KMS-11 (cell line): ENCODE results near the gene PDE1C.
"Not testable (repeated sequence)": the region's sequence is repeated elsewhere in the genome, so short reads cannot be mapped to it uniquely, and the experiment has no call there.

Experiments used
- H2AFZ ChIP-seq: fragments of 200-600 bp; sonication (generic); 2 replicates; pipeline ENCODE4 v1.6.1; 2016; ENCODE audit warnings: antibody characterized with exemption, mixed run types, low read depth
- H3K27ac ChIP-seq: fragments of 200-600 bp; sonication (generic); 2 replicates; pipeline ENCODE4 v1.6.1; 2016; ENCODE audit warnings: mild to moderate bottlenecking, mixed run types
- H3K27me3 ChIP-seq: fragments of 200-600 bp; sonication (generic); 2 replicates; pipeline ENCODE4 v1.6.1; 2017; ENCODE audit warnings: mild to moderate bottlenecking, low read depth, mixed run types, moderate library complexity; ENCODE audit not compliant: insufficient read depth
- H3K36me3 ChIP-seq: fragments of 200-600 bp; sonication (generic); 2 replicates; pipeline ENCODE4 v1.6.1; 2017; ENCODE audit warnings: mild to moderate bottlenecking, mixed run types; ENCODE audit not compliant: insufficient read depth
- H3K4me1 ChIP-seq: fragments of 200-600 bp; sonication (generic); 2 replicates; pipeline ENCODE4 v1.6.1; 2016; ENCODE audit warnings: mild to moderate bottlenecking, low read depth, mixed run types; ENCODE audit not compliant: poor library complexity, severe bottlenecking
- H3K4me2 ChIP-seq: fragments of 200-600 bp; sonication (generic); 2 replicates; pipeline ENCODE4 v1.7.0; 2016; ENCODE audit warnings: mild to moderate bottlenecking, mixed run types
- H3K4me3 ChIP-seq: fragments of 200-600 bp; sonication (generic); IDR thresholded peaks from 2 replicates; pipeline ENCODE4 v1.6.1; 2017; ENCODE audit warnings: low read depth, low read length, mixed read lengths; ENCODE audit not compliant: insufficient read depth
- H3K79me2 ChIP-seq: fragments of 200-600 bp; sonication (generic); 2 replicates; pipeline ENCODE4 v1.6.1; 2016; ENCODE audit warnings: low read depth, mixed run types; ENCODE audit not compliant: insufficient read depth
- H3K9ac ChIP-seq: fragments of 200-600 bp; sonication (generic); 2 replicates; pipeline ENCODE4 v1.6.1; 2016; ENCODE audit warnings: mild to moderate bottlenecking, mixed run types
- H4K20me1 ChIP-seq: fragments of 200-600 bp; sonication (generic); 2 replicates; pipeline ENCODE4 v1.6.1; 2016; ENCODE audit warnings: mild to moderate bottlenecking, mixed run types; ENCODE audit not compliant: insufficient read depth
- TF ChIP-seq, protein P1 (sequence below): fragments of 200-600 bp; sonication (generic); conservative IDR thresholded peaks from 2 replicates; pipeline ENCODE4 v1.6.1; 2017; ENCODE audit warnings: low read depth, mild to moderate bottlenecking, antibody characterized with exemption, low read length, moderate library complexity, mixed read lengths

Gene PDE1C

DNA sequence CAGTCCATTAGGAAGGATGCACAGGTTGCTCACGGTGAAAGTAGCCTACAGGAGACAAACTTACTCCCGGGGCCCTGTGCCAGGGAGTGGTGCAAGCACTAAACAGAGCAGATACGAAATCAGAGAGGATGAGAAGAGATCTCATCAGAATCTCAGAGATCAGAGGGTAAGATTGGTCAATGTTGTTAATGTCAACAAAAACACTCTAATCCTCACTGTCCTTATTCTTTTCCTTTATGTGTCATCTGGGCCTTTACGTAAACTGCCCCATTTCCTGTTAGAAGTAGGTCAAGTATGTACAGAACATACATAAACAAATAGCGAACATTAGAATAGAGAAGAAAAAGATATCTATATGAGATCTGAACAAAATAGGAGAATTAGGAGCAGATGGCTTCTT, 220.1 kb downstream of the PDE1C start:
- no peaks in the 10 kb centered on the region for H3K4me1 ChIP-seq
- TF ChIP-seq, protein P1, sequence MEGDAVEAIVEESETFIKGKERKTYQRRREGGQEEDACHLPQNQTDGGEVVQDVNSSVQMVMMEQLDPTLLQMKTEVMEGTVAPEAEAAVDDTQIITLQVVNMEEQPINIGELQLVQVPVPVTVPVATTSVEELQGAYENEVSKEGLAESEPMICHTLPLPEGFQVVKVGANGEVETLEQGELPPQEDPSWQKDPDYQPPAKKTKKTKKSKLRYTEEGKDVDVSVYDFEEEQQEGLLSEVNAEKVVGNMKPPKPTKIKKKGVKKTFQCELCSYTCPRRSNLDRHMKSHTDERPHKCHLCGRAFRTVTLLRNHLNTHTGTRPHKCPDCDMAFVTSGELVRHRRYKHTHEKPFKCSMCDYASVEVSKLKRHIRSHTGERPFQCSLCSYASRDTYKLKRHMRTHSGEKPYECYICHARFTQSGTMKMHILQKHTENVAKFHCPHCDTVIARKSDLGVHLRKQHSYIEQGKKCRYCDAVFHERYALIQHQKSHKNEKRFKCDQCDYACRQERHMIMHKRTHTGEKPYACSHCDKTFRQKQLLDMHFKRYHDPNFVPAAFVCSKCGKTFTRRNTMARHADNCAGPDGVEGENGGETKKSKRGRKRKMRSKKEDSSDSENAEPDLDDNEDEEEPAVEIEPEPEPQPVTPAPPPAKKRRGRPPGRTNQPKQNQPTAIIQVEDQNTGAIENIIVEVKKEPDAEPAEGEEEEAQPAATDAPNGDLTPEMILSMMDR: no peak

DNA sequence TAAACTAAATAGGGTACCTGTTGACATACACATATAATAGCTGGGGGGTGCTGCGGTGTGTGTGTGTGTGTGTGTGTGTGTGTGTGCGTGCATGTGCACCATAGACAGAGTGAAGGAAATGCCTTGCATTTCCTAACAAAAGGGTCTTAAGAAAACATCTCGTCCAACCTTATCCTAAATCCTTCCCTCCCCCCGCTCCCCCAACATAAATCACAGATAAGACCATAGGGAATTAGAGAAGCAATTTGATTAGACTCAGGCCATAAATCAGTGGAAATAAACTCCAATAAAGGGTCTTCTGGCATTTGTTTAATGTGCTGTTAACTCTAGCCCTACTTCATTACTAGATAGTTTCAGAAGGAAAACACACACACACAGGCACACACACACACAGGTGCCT, 234.7 kb downstream of the PDE1C start:
- no peaks in the 10 kb centered on the region for H3K27me3 ChIP-seq
- no peak overlapping the region for H3K4me2 ChIP-seq
- no peak overlapping the region for H3K27ac ChIP-seq
- TF ChIP-seq, protein P1: no peak
- no peak overlapping the region for H3K4me3 ChIP-seq
- no peaks in the 10 kb centered on the region for H3K4me1 ChIP-seq
- no peak overlapping the region for H3K9ac ChIP-seq
- H3K79me2 ChIP-seq: no peaks in the 10 kb centered on the region
- H2AFZ ChIP-seq: no peak overlapping the region
- no peaks in the 10 kb centered on the region for H4K20me1 ChIP-seq
- H3K36me3 ChIP-seq: no peaks in the 10 kb centered on the region

More for the DNA sequence above, 220.1 kb downstream of the PDE1C start:
- H4K20me1 ChIP-seq: no peaks in the 10 kb centered on the region
- no peaks in the 10 kb centered on the region for H3K36me3 ChIP-seq
- no peak overlapping the region for H3K9ac ChIP-seq
- no peaks in the 10 kb centered on the region for H3K79me2 ChIP-seq
- no peak overlapping the region for H3K27ac ChIP-seq
- H3K27me3 ChIP-seq: no peaks in the 10 kb centered on the region
- no peak overlapping the region for H3K4me3 ChIP-seq
- no peak overlapping the region for H3K4me2 ChIP-seq
- H2AFZ ChIP-seq: no peak overlapping the region

DNA sequence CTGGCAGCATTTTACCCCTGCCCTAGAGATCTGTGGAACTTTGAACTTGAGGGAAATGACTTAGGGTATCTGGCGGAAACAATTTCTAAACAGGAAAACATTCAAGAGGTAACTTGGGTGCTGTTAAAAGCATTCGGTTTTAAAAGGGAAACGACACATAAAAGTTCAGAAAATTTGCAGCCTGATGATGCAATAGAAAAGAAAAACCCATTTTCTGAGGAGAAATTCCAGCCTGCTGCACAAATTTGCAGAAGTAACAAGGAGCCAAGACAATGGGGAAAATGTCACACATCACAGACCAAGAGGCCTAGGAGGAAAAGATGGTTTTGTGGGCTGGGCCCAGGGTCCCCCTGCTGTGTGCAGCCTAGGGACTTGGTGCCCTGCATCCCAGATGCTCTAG, 236.6 kb downstream of the PDE1C start:
- H3K79me2 ChIP-seq, H3K4me2 ChIP-seq, H2AFZ ChIP-seq, H3K27me3 ChIP-seq, H3K9ac ChIP-seq, H3K4me3 ChIP-seq, H3K36me3 ChIP-seq, H3K4me1 ChIP-seq, H4K20me1 ChIP-seq, H3K27ac ChIP-seq: not testable (repeated sequence)

DNA sequence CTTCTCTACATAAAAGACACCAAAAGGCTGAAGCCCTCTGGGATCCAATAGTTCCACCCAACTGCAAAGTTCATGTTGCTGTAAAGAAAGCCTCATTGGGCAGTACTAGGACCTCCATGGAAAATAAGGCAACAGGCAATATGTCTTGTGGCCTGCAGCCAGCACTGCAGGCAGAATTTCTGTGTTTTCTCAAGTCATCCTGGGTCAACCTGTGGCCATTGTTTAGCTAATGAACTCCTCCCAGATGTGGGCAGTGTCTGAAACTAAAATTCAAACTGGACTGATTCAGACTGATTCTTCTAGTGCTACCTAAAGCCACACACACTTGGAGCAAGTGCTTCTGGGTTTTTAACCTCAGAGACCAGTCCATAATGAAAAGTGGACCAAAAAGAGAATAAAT, 241.7 kb downstream of the PDE1C start:
- H3K4me2 ChIP-seq: no peak overlapping the region
- no peaks in the 10 kb centered on the region for H3K27me3 ChIP-seq
- TF ChIP-seq, protein P1: no peak
- H3K4me1 ChIP-seq: no peaks in the 10 kb centered on the region
- H3K79me2 ChIP-seq: no peaks in the 10 kb centered on the region
- H3K27ac ChIP-seq: no peak overlapping the region
- H3K9ac ChIP-seq: no peak overlapping the region
- H3K36me3 ChIP-seq: no peaks in the 10 kb centered on the region
- no peak overlapping the region for H3K4me3 ChIP-seq
- no peak overlapping the region for H2AFZ ChIP-seq
- no peaks in the 10 kb centered on the region for H4K20me1 ChIP-seq

DNA sequence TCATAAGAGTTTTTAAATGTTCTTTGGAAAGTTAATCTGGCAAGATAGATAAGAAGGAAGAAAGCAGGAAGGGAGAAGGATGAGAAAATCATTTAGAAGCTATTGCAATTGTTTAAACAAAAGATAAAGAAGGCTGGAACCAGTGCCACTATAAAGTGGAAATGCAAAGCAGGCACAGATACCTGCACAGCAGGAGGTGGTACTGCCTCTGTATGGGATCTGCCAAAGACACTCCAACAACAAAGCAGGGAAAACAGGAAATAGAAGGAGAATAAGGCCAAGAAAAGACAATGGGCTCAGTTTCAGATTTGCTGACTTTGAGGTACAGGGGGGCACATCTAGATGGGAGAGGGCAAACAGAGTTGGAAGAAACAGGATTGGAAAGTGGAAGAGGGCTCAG, 244.6 kb downstream of the PDE1C start:
- no peak overlapping the region for H3K4me2 ChIP-seq
- no peak overlapping the region for H2AFZ ChIP-seq
- H3K79me2 ChIP-seq: no peaks in the 10 kb centered on the region
- H3K4me1 ChIP-seq: no peaks in the 10 kb centered on the region
- no peak overlapping the region for H3K4me3 ChIP-seq
- no peak overlapping the region for H3K27ac ChIP-seq
- TF ChIP-seq, protein P1: no peak
- H4K20me1 ChIP-seq: no peaks in the 10 kb centered on the region
- no peaks in the 10 kb centered on the region for H3K36me3 ChIP-seq
- no peak overlapping the region for H3K9ac ChIP-seq
- no peaks in the 10 kb centered on the region for H3K27me3 ChIP-seq
